Activated naive CD4-positive, alpha-beta T cell (primary cell): ENCODE data around the gene FAM174C.

Source experiments
- DNase-seq, 4 experiments: peaks; one replicate each; lab custom pipeline; 2025; lab: John Stamatoyannopoulos, UW

FAM174C gene

DNA sequence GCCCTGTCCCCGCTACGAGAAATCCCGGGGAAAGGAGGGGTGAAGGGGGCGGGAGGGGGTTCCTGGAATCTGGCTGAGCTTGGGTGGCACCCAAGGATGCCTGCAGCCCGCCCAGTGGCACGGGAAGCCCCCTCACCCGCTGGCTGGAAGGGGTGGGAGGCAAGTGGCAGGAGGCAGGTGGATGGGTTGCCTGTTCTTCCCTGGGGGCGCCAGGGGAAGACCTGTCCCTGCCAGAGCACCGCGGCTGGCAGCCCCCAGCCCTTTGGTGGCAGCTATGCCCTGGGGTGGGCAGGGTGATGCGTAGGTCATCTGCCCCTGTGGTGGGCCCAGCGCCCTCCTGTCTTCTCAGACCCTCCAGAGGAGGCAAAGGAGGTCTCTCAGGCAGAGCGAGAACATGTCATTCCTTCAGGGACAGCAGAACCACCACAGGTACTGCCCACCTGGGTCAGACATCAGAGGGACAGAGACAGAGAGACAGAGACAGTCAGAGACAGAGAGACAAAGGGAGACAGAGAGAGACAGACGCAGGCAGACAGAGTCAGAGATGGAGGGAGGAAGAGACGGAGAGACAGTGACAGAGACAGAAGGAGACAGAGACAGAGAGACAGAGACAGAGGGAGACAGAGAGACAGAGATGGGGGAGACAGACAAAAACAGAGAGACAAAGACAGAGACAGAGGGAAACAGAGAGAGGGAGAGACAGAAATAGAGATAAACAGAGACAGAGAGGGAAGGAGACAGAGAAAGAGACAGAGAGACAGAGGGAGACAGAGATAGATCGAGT, 47.1 kb downstream of the FAM174C start:
- no peak for DNase-seq

DNA sequence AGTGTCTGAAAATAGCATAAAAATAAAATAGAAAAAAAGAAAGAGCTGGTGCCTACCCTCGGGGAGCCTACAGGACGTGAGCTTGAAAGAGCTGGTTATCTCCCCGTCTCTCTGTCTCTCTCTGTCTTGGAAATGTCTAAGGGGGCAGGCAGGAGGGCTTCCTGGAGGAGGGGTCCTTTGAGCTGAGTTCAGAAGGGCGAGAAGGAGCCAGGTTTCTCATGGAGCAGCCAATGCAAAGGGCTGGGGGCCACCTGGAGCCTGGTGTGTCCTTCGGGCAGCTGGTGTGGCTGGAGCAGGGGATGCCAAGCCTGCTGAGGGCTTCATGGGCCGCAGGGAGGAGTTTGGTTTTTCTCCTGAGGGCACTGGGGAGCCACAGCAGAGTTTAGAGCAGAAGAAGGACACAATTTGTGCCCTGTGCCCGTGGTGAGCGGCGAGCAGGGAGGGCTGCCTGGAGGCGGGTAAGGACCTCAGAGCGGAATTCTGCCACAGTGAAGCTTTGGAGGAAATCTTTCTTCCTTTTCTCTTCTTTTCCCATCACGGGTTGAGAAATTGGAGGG, 49.0 kb downstream of the FAM174C start:
- DNase-seq, result no peak

DNA sequence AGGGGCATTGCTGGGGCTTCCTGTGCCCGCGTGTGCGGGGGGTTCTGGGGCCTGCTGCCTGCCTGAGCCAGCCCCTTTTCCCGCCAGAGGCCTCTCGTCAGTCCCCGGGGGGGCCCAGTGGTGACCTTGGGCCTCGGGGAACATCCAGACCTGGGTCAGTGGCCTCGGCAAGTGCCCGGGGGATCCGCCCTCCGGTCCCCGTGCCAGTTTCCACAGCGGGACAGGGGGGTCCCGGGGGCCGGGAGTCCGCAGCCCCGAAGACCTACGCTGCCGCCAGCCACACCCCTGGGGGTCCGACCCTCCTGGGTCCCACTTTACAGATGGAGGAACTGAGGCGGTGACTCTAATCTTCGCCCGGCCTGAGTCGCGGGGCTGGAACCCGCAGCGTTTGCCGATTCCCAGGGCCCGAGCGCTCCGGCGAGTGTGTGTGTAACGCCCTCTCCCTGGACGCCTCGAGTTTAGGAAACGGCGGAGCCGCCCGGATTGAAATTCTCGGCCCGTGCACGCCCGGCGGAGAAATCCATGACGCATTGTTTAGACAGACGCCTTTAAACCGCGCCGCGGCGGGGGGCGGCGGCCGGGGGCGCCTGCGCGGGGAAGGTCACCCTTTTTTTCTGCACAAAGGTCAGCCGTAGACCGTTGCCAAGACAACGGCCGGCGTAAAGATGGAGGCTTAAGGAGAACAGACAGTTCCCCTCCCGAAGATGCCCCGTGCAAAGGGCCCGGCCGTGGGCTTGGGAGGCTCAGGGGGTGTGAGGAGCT, 49.7 kb downstream of the FAM174C start:
- DNase-seq, result peak in 1 of 4 experiments; percentile 5

DNA sequence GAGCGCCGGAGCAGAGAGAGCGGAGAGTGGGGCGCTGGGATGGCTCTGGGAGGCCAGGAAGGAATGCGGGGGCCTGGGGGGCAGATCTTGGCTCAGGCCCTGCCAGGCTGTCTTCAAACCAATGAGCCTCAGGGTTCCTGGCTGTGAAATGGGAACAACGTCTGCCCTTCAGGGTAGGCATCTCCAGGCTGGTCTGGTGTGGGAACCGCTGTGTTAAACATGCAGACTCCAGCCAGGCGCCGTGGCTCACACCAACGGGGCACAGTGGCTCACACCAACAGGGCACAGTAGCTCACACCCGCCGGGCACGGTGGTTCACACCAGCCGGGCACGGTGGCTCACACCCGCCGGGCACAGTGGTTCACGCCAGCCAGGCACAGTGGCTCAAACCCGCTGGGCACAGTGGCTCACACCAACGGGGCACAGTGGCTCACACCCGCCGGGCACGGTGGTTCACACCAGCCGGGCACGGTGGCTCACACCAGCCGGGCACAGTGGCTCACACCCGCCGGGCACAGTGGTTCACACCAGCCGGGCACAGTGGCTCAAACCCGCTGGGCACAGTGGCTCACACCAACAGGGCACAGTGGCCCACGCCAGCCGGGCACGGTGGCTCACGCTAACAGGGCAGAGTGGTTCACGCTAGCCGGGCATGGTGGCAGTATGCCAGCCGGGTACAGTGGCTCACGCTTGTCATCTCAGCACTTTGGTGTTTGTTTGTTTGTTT, 50.4 kb downstream of the FAM174C start:
- no peak for DNase-seq

DNA sequence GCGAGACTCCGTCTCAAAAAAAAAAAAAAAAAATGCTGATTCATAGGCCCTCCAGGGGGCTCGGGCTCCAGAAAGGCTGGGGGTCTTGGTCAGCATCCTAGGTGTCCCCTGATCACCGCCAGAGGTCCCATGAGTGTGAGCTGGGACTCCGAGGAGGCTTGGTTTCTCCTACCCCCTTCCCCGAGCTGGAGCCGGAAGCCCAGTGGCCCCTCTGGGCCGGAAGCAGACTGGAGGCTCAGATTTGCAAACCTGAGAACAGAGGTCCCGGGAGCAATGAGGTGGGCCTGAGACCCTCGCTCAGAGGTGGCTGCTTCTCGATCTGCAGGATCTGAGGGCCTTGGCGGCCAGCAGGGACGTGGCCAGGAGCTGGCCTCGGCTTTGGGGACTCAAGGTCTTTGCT, 51.8 kb downstream of the FAM174C start:
- no peak for DNase-seq
